MV-4-11 (cell line): ENCODE results near the gene RBSN.
"Not testable (repeated sequence)": the region's sequence is repeated elsewhere in the genome, so short reads cannot be mapped to it uniquely, and the experiment has no call there.

Source experiments
- DNase-seq: peaks from one replicate; lab custom pipeline; 2025; lab: John Stamatoyannopoulos, UW

RBSN gene

GRCh38 chr3:15098503-15099363, at the start of gene RBSN:
Gene RBSN, minus strand, starts transcription at chr3:15099148. Its CDS starts 3,028 bp downstream, at chr3:15096120.
- peak; percentile 92 for DNase-seq

GRCh38 chr3:15148614-15149013, 49.7 kb upstream of the RBSN start:
- DNase-seq = no peak

- DNase-seq = not testable (repeated sequence)
Observed at GRCh38 chr3:15136885-15137284, 37.9 kb upstream of the RBSN start.

GRCh38 chr3:15134968-15135367, 36.0 kb upstream of the RBSN start:
- not testable (repeated sequence) for DNase-seq

GRCh38 chr3:15128403-15128802, 29.5 kb upstream of the RBSN start:
- DNase-seq = not testable (repeated sequence)

GRCh38 chr3:15126975-15127374, 28.0 kb upstream of the RBSN start:
- not testable (repeated sequence) for DNase-seq

GRCh38 chr3:15122398-15122797, 23.4 kb upstream of the RBSN start:
- DNase-seq = no peak

GRCh38 chr3:15121936-15122335, 23.0 kb upstream of the RBSN start:
- DNase-seq = no peak

- DNase-seq = no peak
Observed at GRCh38 chr3:15120986-15121385, 22.0 kb upstream of the RBSN start.

- DNase-seq = no peak
Observed at GRCh38 chr3:15117011-15117410, 18.1 kb upstream of the RBSN start.

GRCh38 chr3:15116032-15116669, 17.2 kb upstream of the RBSN start:
- no peak for DNase-seq

- no peak for DNase-seq
Observed at GRCh38 chr3:15114466-15115358, 15.8 kb upstream of the RBSN start.

- DNase-seq = no peak
Observed at GRCh38 chr3:15113884-15114283, 14.9 kb upstream of the RBSN start.

- DNase-seq = no peak
Observed at GRCh38 chr3:15113471-15113870, 14.5 kb upstream of the RBSN start.

- no peak for DNase-seq
Observed at GRCh38 chr3:15112011-15112410, 13.1 kb upstream of the RBSN start.

- DNase-seq = no peak
Observed at GRCh38 chr3:15110206-15110605, 11.3 kb upstream of the RBSN start.

- DNase-seq = no peak
Observed at GRCh38 chr3:15108869-15109268, 9.9 kb upstream of the RBSN start.

- DNase-seq = peak; percentile 34
Observed at GRCh38 chr3:15108082-15108545, 9.2 kb upstream of the RBSN start.

GRCh38 chr3:15107075-15107947, 8.4 kb upstream of the RBSN start:
- peak; percentile 64 for DNase-seq

GRCh38 chr3:15102836-15103235, 3.9 kb upstream of the RBSN start:
- DNase-seq = no peak

GRCh38 chr3:15102256-15102655, 3.3 kb upstream of the RBSN start:
- no peak for DNase-seq
